ENCODE results near the gene SLC10A7. TPM values are rescaled to one million over a fixed set of nuclear protein-coding genes. Genes with fewer than 3 reads are reported as not detected.

Gene SLC10A7
- total and polyA plus RNA-seq, 2 of the 8 experiments (the other 6 are each of a cell fraction or from before 2014, with no cell fraction given), result 2.5 to 2.9 TPM

- no peak overlapping the region for H2AFZ ChIP-seq (ENCODE audit: low read length)
- DNase-seq (ENCODE audit: low read depth in 1 of 2, low spot score in 2 of 2) (no peak), FAIRE-seq (no peak)
- no peak overlapping the region for H4K8ac ChIP-seq (ENCODE audit: extremely low read depth, insufficient read depth, low read length)
- H2BK20ac ChIP-seq (ENCODE audit: low read length), result no peak overlapping the region
- no peak overlapping the region for H2BK15ac ChIP-seq (ENCODE audit: low read length)
- H3K4ac ChIP-seq (replicated peaks; ENCODE audit: insufficient read length, low read depth, low read length), result no peak overlapping the region
- H3K27me3 ChIP-seq (replicated peaks in 1 of 4; ENCODE audit: control insufficient read depth in 3 of 4, extremely low read depth in 1 of 4, insufficient read depth in 3 of 4, low read length in 3 of 4), result no peaks in the 10 kb centered on the region
- H3K4me1 ChIP-seq (replicated peaks in 1 of 4; ENCODE audit: control insufficient read depth in 3 of 4, insufficient read depth in 4 of 4, low read length in 3 of 4), result no peaks in the 10 kb centered on the region
- no peaks in the 10 kb centered on the region for H3K9me3 ChIP-seq (ENCODE audit: insufficient read depth in 2 of 2, low read depth in 1 of 2, low read length in 1 of 2)
- WGBS, 2 experiments (ENCODE audit: extremely low coverage in 1 of 2, insufficient coverage in 1 of 2, insufficient read length in 1 of 2, insufficient replicate concordance in 2 of 2, low coverage in 1 of 2, low lambda C conversion rate in 2 of 2, missing lambda C conversion rate in 1 of 2), result 89% methylated on average over 1 of the region's 1 CpG; no CpG with 5 or more reads in 1 of the 2 experiments
- no peaks in the 10 kb centered on the region for H3K36me3 ChIP-seq (ENCODE audit: control insufficient read depth in 2 of 4, insufficient read depth in 4 of 4, low read length in 3 of 4)
- no peak overlapping the region for H3K56ac ChIP-seq (replicated peaks; ENCODE audit: insufficient read length, low read depth, low read length)
- H3K27ac ChIP-seq (ENCODE audit: low read depth, low read length), result no peak overlapping the region
- H4K5ac ChIP-seq (ENCODE audit: insufficient read length, low read depth, low read length), result no peak overlapping the region
- ChIA-PET CTCF (ENCODE audit: partially characterized antibody) (interaction anchor here (1.3 kb wide), 1 partner anchor 174 kb away, joined by 3 read pairs; no protein-coding TSS in a partner anchor), POLR2A (ENCODE audit: partially characterized antibody) (no interaction called here)
- H3K4me2 ChIP-seq (ENCODE audit: insufficient read depth in 1 of 2, low read depth in 2 of 2, low read length in 2 of 2), result no peak overlapping the region
- H3K23ac ChIP-seq (ENCODE audit: insufficient read length), result no peak overlapping the region
- no peak overlapping the region for H4K91ac ChIP-seq (replicated peaks; ENCODE audit: insufficient read length, low read length)
- no peak overlapping the region for H2BK12ac ChIP-seq (ENCODE audit: low read depth, low read length)
- TF ChIP-seq SUZ12 (IDR thresholded peaks at IDR 0.05; ENCODE audit: low read length) (no peak), PHF8 (conservative IDR thresholded peaks at IDR 0.05; ENCODE audit: low read depth, low read length) (no peak), ATF3 (IDR thresholded peaks at IDR 0.05; ENCODE audit: insufficient read depth, low read depth, low read length) (no peak), MAFK (IDR thresholded peaks at IDR 0.05; ENCODE audit: low read depth, low read length) (no peak), TBP (IDR thresholded peaks at IDR 0.05; ENCODE audit: low read depth, low read length) (no peak), POLR2A (IDR thresholded peaks at IDR 0.05; ENCODE audit: control extremely low read depth in 1 of 2, low read depth in 2 of 2, low read length in 2 of 2) (no peak), CBX5 (IDR thresholded peaks at IDR 0.05; ENCODE audit: low read depth, low read length) (no peak)
- no peak overlapping the region for H3K4me3 ChIP-seq (ENCODE audit: extremely low read depth in 1 of 4, insufficient read depth in 2 of 4, low read depth in 3 of 4, low read length in 4 of 4)
- no peaks in the 10 kb centered on the region for H4K20me1 ChIP-seq (replicated peaks in 1 of 2; ENCODE audit: control insufficient read depth in 1 of 2, insufficient read depth in 2 of 2, low read length in 2 of 2)
- H2BK5ac ChIP-seq (ENCODE audit: low read depth, low read length), result no peak overlapping the region
- no peak overlapping the region for H3K14ac ChIP-seq (ENCODE audit: insufficient read length)
- no peak overlapping the region for H3K18ac ChIP-seq (ENCODE audit: extremely low read depth, low read length)
- H2BK120ac ChIP-seq (replicated peaks; ENCODE audit: low read depth, low read length), result no peak overlapping the region
- H3K79me2 ChIP-seq (ENCODE audit: control insufficient read depth in 1 of 2, insufficient read depth in 2 of 2, low read length in 2 of 2), result no peaks in the 10 kb centered on the region
- no peaks in the 10 kb centered on the region for H3K23me2 ChIP-seq (ENCODE audit: low read depth, low read length)
- no peak overlapping the region for H3K9ac ChIP-seq (replicated peaks in 1 of 4; ENCODE audit: extremely low read depth in 1 of 4, low read depth in 3 of 4, low read length in 3 of 4)
- H3K79me1 ChIP-seq (ENCODE audit: low read depth, low read length), result no peaks in the 10 kb centered on the region
- no peak overlapping the region for H2AK5ac ChIP-seq (ENCODE audit: low read depth, low read length)
Observed at GRCh38 chr4:146371812-146372211, 149.9 kb downstream of the SLC10A7 start.
